PC-3 (cell line): ENCODE results near the gene ABCG2.

Source experiments
- EZH2 ChIP-seq: fragments of 300-600 bp; sonication (generic); IDR thresholded peaks from one replicate; pipeline ENCODE4 v1.6.1; 2017; ENCODE audit warnings: antibody characterized with exemption, mild to moderate bottlenecking, low read length; ENCODE audit not compliant: unreplicated experiment
- TF ChIP-seq, protein P1 (sequence below): fragments of 300-600 bp; sonication (generic); conservative IDR thresholded peaks from 2 replicates; pipeline ENCODE4 v1.5.1; 2017; ENCODE audit warnings: antibody characterized with exemption, low read depth, mild to moderate bottlenecking, low read length

DNA sequence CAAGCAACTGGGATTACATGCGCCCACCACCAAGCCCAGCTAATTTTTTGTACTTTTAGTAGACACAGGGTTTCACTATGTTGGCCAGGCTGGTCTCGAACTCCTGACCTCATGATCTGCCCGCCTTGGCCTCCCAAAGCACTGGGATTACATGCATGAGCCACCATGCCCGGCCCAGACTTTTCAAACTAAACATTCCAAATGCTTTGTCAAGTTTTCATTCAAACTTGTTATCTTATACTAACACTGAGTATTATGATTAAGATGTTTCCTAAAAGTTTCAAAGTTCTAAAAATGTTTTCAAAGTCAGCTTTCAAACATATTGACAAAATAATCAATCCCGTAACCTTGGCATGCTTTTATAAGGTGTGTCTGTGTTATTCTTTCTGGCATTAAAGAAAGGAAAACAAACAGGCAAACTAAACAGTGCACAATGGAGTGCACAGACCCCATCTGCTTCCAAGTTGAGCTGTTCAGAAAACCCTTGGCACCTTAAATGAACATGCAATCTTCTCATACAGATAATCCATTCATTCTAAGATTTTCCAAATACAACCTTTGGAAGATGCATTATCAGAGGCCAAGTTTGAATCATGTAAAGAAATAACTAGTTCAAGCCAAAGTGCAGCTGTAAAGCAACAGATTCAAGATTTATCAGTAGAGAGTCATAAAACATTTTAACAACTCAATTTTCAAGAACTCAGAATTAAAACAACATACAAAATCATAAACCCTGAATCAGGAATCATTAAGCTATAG, 49.1 kb downstream of the ABCG2 start:
- TF ChIP-seq, protein P1, sequence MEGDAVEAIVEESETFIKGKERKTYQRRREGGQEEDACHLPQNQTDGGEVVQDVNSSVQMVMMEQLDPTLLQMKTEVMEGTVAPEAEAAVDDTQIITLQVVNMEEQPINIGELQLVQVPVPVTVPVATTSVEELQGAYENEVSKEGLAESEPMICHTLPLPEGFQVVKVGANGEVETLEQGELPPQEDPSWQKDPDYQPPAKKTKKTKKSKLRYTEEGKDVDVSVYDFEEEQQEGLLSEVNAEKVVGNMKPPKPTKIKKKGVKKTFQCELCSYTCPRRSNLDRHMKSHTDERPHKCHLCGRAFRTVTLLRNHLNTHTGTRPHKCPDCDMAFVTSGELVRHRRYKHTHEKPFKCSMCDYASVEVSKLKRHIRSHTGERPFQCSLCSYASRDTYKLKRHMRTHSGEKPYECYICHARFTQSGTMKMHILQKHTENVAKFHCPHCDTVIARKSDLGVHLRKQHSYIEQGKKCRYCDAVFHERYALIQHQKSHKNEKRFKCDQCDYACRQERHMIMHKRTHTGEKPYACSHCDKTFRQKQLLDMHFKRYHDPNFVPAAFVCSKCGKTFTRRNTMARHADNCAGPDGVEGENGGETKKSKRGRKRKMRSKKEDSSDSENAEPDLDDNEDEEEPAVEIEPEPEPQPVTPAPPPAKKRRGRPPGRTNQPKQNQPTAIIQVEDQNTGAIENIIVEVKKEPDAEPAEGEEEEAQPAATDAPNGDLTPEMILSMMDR: no peak
- TF ChIP-seq EZH2: no peak
